Activated CD8-positive, alpha-beta memory T cell treated with anti-CD3 and anti-CD28 coated beads for 1 hour (primary cell): ENCODE results near the gene GOT2.
A peak's percentile ranks its signal among the peaks of the same experiment; 100 is the strongest.
"Not testable (repeated sequence)": the region's sequence is repeated elsewhere in the genome, so short reads cannot be mapped to it uniquely, and the experiment has no call there.

ENCODE experiments used
- DNase-seq, 2 donors: peaks; one replicate each; pipeline ENCODE4 v3.0.0-alpha.2; 2020; ENCODE audit warnings: low read depth in 1 of 2; ENCODE audit errors: extremely low read depth in 1 of 2

The GOT2 gene

DNA sequence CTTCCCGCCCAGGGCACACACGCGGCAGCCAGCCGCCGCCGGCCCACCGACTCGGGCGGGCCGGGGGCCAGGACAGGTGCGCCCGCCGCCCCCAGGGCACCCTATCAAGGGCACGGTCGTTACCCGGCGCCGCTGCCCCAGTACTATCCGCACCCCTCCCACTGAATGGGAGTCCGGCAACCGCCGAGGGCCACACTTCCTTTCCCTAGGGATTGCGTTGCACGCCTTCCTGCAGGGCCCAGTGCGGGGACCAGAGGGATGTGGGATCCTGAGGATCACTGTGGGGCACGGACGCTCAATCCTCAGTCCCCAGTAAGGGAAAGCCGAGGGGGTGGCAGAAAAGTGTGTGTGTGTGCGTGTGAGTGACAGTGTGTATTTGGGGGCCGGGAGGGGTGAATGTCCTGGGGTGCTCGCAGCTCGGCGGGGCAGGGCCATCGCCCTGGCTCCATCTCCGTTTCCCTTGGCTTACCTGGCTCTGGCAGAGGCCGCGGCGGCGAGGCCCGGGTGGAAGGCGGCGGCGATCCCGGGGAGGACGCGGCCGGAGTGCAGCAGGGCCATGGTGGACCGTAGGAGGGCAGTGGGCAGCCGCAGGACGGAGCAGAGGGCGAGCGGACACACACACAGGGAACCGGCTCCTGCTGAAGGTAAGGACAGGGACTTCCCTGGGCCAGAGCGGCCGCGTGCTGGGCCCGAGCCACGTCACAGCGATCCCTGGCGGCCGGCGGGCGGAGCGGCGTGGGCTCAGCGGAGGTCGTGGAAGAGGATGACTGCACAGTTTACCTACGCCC, at the start of gene GOT2:
Gene GOT2 (minus strand): TSS at position 646 of the 788 bp plus-strand sequence. CDS start 88 bp downstream, at position 558.
- peak; percentile 45 to 62 for DNase-seq

DNA sequence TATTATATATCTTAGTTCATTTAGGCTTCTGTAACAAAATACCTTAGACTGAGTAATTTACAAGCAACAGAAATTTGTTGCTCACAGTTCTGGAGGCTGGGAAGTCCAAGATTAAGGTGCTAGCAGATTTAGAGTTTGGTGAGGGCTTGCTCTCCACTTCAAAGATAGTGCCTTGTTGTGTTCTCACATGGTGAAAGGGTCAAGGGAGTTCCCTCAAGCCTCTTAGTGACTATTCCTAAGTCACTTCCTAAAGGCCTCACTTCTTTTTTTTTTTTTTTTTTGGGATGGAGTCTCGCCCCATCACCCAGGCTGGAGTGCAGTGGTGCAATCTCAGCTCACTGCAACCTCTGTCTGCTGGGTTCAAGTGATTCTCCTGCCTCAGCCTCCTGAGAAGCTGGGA, 45.2 kb upstream of the GOT2 start:
- not testable (repeated sequence) for DNase-seq

DNA sequence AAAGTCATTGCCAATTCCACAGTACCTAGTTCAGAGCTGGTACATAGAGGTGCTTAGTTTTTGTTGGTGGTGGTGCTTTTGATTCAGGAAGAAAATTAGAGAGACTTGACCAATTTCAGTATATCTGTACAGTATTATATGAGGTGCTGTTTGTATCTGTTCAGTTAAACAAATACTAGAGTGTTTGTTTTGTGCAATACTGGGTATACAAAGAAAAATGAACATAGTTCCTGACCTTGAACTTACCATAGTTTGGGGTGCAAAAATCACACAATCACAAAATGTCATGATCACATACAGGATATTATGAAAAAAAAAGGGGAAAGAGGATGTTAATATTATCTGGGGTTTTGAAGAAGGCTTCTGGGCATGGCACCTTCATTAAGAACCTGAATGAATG, 39.8 kb upstream of the GOT2 start:
- no peak for DNase-seq

DNA sequence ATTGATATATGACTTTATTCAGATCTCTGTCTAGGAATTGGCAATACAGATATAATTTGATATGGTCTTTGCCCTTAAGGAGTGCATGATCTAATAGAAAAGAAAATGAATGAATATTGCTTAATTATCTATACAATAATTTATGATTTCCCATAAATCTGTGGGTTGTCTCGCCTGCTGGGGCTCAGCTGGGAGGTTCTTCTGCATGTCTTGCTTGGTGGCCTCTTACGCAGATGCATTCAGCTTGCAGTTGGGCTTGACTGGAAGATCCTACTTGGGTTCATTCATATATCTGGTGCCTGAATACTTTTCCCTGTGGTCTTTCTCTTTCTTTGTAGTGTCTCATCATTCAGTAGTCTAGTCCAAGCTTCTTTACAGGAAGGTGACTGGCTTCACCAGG, 34.0 kb upstream of the GOT2 start:
- DNase-seq: no peak

DNA sequence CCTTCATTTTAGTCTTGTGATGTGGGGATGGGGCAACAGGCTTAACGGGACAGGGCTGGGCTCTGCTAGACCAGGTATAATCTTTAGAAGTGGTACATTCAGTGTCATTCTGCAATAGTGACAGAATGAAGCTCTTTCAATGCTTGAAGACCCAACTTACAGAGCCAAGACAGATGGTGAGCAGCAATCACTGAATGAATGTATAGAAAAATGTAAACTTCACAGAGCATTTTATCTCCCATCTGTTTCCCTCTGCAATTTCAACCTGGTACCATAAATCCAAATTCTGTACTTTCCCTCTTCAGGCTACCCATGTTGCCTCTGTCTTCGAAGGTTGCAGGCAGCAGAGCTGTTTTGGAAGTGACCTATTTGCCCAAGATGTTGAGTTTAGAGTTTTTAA, 33.5 kb upstream of the GOT2 start:
- DNase-seq: no peak

DNA sequence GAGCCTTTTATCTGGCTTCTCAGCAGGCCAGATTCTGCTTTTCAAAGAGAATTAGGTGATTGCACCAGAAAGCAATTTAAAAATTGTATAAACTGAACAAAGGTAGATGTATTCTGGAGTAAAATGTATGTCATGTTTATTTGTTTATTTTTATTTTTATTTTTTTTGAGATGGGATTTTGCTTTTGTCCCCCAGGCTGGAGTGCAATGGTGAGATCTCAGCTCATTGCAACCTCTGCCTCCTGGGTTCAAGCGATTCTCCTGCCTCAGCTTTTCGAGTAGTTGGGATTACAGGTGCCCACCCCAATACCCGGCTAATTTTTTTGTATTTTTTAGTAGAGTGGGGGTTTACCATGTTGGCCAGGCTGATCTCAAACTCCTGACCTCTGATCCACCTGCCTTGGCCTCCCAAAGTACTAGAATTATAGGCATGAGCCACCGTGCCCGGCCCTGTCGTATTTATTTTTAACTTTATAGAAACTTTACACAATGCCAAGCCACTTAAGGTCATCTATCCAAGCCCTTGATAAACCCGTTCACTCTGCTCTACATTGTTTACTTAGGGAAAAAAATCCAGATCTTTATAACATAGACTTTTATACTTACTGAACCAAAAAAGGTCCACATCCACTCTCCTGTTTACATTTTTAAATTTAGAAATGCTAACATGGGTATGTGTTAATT, 22.7 kb upstream of the GOT2 start:
- no peak for DNase-seq

DNA sequence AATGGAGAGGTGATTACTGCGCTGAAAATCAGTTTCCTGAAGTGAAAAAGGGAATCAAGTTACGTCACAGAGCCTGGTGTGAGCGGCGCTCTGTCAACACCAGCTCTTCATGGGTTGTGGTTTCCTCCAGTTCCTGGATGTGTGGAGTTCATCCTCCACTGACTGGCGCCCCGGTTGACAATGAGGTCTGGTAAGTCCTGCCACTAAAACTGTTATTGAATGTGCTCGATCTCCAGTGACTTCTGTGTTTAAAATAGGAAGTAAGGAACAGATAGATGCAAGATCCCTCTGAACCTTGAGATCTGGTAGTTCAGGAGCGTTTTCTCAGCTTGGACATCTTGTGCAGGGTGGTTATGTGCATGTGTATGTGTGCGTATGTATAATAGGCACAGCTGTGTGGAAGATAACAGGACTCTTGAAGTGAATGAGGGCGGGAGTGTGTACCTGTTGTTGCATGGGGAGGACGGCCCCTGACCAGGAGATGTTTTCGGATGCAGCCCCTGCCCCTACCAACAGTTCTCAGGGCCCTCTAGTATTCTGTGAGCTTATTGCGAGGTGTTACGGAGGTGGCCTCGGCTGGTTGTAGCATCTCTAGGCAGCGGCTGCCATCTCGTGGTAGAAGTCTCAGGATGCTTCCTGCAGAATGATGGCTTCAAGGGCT, 22.0 kb upstream of the GOT2 start:
- peak; percentile 35 to 59 for DNase-seq

DNA sequence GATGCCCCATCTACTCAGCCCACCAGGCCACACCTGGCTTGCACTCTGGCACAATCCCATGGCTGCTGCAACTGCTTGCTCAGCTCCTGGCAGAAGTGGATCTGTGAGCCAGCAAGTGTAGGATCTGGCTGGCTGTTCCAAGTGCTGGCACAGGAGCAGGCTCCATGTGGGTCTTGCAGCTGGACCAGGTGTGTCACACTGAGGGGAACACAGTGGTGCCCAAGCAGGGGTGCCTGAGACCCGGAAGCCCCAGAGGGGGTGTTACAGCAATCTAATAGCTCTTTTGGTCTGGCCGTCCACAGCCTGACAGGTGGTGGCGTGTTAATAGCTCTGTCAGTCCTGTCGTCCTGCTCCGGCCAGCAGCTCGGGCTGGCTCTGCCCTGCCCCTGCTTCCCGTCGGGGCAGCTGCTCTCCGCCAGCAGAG, 19.6 kb upstream of the GOT2 start:
- no peak for DNase-seq

DNA sequence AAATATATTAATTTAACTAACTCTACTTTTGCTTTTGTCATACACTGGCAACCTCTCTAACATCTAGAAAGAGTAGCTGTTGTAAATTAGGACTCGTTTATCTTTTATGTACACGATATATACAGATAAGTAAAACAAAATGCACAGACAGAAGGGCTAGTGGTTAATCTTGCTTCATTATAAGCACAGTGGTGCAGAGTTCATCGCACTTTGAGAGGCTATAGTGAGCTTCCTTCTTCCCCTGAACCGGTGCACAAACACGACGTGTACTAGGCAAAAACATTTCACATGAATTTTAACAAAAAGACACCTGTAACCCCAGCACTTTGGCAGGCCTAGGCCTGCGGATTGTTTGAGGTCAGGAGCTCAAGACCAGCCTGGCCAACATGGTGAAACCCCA, 10.4 kb upstream of the GOT2 start:
- DNase-seq: no peak

DNA sequence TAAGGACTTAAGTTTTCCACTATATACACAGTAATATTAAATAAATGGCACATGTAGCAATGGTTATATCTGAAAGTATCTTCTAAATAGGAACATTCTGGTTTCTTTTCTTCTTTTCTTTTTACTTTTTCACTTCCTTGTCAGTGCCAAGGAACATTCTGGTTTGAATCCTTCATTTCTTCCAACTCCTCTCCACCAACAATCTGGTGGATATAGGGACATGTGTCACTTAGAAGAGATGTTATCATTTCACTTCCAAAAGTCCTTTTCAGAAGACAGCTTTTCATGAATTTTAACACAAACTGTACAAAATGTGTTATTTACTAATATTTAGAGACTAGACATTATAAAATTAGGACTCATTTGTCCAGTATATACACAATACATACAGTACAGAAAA, 7.9 kb upstream of the GOT2 start:
- no peak for DNase-seq

DNA sequence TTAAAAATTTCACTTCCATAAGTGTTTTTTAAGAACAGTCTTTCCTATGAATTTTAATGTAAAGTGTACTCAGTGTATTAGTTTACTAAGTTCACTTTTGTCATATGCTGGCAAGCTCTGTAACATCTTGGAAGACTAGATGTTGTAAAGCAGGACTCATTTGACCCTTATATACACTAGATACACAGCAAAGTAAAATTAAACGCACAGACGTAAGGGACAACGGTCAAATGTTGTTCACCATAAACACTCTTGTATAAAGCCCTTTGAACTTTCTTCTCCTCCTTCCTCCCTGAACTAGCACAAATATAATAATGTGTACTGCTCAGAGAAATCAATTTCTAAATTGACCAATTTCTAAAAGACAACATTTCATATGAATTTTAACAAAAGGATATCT, 7.0 kb upstream of the GOT2 start:
- DNase-seq: no peak

DNA sequence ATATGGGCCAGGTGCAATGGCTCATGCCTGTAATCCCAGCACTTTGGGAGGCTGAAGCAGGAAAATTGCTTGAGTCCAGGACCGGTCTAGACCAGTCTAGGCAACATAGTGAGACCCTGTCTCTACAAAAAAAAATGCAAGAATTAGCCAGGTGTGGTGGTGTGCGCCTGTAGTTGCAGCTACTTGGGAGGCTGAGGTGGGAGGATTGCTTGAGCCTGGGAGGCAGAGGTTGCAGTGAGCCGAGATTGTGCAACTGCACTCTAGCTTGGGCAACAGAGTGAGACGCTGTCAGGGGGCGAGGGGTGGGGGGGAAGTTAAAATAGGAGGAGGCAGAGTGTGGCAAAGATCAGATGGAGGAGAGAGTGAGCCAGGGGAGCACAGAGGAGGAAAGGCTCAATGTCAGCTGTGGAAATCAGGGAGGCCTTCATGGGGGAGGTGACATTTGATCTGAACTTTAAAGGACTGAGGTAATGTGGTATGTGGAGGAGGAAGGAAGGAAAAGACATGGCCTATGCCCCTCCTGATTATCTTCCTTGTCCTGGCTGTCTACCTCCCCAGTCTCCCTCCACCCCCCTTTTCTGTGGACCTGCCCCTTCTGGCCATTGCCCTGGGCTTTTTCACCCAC, 4.7 kb upstream of the GOT2 start:
- no peak for DNase-seq

DNA sequence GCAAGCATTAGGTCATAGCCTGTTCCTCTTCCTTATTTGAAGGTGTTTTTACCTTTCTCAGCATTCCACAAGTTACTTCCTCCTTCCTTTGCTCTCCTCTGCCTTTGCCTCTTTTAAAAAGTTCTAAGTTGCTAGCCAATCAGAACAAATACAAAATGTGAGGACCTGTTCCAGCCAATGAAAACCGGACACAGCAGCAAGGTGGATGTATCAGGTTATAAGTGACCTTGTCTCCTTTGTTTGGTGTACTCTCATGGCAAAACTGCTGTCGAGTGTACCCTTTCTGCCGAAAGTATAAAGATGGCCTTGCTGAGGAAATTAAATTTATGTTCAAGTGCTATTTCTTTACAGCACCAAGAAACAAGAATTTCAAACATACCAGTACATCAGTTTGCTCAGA, 2.2 kb upstream of the GOT2 start:
- not testable (repeated sequence) for DNase-seq

DNA sequence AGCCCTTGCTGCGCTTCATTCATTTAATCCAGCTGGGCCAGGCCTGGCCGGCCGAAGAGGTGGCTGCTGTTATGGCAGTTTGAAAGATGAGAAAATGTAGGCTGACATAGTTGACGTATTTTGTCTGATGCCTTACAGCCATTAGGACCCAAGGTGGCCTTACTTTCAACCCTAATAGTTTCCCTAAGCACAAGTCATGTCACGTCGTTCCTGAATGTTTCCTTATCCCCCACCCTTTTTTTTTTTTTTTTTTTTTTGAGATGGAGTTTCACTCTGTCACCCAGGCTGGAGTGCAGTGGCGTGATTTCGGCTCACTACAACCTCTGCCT, 307 bp upstream of the GOT2 start:
- DNase-seq: no peak

DNA sequence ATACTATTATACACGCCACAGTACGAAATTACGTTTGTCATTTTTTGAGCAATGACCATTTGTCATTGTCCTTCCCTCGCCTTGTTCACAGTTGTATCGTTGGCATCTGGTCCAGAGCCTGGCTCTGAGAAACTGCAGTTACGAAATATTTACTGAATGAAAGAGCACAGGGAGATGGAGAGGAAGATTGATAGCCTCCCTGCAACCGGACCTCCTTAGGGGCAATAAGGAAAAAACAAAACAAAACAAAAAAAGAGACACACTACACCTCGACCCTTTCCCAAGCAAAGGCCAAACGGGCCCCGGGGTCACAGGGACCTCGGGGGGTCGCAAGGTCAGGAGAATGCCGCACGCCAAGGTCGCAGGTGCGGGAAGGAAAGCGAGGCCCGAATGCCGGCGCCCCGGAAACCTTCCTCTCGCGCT, 857 bp downstream of the GOT2 start:
- DNase-seq: no peak

DNA sequence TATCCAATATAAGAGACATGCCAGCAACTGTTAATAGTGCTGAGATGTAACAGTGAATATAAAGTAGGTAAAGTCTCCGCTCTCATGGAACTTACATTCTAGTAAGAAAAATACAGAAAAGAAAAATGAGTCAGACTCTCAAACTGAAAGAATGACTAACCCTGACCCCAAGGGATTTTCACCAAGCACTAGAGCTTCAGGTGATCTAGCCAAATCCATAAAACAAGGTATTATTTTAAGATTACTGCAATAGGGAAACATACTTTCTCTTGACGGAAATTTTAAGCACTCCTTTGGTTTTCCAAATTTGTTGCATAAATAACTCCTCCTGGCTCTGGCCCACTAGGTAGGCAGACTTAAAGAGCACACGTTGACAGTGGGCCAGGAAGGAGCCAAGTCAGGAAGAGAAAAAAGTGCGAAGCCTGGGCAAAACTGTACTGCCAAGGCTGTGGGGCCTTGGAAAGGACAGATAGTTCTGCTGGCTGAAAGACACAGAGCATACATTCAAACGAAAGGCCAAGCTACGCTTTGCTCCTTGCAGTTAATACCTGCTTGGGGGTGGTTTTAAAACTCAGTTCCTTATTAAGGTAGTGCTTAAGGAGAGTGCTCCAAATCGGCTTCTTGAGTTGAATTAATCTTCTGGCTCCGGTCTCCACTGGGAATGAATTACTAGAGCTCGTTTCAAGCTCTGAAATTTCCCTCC, 1.4 kb downstream of the GOT2 start:
- no peak for DNase-seq

DNA sequence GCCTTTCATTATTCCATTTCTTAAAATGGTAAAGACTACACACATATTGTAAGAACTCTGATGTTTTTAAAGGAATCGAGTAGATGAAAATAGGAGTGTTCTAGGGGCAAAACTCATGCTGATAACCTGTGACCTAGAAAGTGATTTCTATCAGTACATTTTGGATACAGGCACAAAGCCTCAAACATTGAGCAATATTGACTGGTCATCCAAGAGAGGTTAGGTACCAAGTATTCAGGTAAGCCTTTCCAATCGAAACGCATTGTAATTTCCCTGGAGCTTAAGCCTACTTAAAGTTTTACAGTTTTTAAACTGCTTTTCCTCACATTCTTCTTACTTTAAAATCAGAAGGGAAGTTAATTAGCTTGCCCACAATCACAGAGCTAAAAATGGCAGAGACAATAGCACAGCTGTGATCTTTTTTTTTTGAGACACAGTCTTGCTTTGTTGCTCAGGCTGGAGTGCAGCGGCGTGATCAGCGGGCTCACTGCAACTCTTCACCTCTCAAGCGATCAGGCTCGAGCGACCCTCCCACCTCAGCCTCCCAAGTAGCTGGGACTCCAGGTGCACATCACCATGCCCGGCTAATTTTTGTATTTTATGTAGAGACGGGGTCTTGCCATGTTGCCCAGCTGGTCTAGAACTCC, 3.3 kb downstream of the GOT2 start:
- no peak for DNase-seq

DNA sequence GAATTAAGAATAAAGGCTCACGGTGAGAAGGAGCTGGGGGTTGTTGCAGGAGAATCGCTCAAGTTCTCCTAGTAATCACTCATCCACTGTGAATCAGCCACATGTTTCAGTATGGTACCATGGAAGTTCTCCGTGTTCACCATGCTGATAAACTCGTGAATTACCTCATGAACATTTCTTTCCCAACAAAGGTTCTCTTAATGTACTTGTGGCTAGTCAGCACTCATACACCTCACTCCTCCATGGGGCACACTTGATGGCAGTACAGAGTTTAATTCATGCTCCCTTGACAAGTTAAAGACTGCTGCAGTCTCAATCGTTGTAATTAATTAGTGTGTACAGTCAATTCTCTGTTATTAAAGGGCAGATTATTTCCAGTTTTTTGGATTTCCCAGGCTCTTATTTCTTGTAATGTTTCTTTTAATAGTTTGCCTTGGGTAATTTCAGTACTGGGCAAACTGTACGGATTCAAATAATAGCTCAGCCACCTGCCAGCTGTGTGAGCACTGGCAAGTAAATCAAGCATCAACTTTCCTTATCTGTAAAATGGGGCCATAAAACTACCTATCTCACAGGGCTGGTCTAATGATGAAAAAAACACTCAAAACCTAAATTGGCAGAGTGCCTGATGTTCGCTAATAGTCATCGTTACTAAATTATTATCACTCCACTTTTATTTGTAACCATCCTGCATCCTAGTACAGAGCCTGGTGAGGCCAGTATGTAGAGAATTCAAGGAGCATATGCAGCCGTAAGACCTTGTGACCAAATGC, 6.1 kb downstream of the GOT2 start:
- no peak for DNase-seq

DNA sequence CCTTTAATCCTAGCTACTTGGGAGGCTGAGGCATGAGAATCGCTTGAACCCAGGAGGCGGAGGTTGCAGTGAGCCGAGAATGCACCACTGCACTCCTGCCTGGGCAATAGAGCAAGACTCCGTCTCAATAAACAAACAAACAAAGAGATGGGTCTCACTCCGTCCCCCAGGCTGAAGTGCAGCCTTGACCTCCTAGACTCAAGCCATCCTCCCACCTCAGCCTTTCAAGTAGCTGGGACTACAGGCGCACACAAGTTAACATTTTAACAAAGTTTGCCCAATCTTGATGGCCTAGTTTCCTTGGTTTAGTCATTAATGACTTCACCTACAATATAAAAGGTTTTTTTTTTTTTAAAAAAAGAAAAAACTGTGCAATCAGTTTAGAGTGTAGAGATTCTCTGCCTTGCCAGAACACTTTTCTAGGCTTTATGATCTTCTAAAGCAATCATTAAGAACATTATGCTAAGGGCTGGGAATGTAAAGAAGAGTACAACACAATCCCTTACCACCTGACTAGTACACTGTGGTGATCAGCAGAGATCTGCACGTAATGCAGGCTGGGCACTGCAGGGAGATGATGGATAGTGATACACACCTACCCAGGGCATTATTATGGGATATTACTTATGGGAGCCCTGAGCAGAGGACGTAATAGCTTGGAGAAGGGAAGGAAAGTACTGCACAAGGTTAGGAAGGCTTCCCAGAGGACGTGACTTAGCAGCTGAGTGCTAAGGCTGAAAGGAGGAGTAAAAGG, 6.9 kb downstream of the GOT2 start:
- DNase-seq: no peak
